HepG2 (cell line): ENCODE data around the gene ARAP1. TPM values are rescaled to one million over a fixed set of nuclear protein-coding genes. Genes with fewer than 3 reads are reported as not detected.

Experiments used
- ATAC-seq: fragments of 200-7000 bp; cut with Tn5 transposase; 3 replicates; pipeline ENCODE4 v1.9.1; 2020; ENCODE audit warnings: mild to moderate bottlenecking, moderate library complexity
- BruUV-seq: library from RNA; stranded (reverse); fragments of 400-500 nt; replicated peaks from 2 replicates; lab custom pipeline; 2021; lab: Mats Ljungman, UMichigan
- CTCF ChIA-PET: fragments of 300-600 bp; formaldehyde crosslinking; extraction: SDS; loops from one replicate; lab custom pipeline; 2021; ENCODE audit warnings: low total read pairs, inconsistent platforms, low intra/inter-chr PET ratio; lab: Yijun Ruan, JAX
- POLR2A ChIA-PET: fragments of 350-600 bp; sonication (Branson Sonifier 250); formaldehyde crosslinking; loops from one replicate; lab custom pipeline; 2020; ENCODE audit warnings: antibody characterized with exemption, inconsistent platforms; lab: Yijun Ruan, JAX
- DNase-seq: peaks from one replicate; pipeline ENCODE4 v3.0.0-alpha.2; 2015; ENCODE audit warnings: low spot score
- FAIRE-seq: peaks from 3 replicates; lab custom pipeline; 2011; peaks lifted over from hg19 to GRCh38; lab: Jason Lieb, UNC
- H2AFZ ChIP-seq: one replicate; pipeline ENCODE4 v1.6.1; 2011; ENCODE audit warnings: low read length, inconsistent platforms
- H3K27ac ChIP-seq: fragments of 300-600 bp; 3 replicates; pipeline ENCODE4 v1.8.0; 2011; ENCODE audit warnings: mixed run types, mild to moderate bottlenecking, mixed read lengths, low read length, inconsistent platforms; ENCODE audit not compliant: insufficient read depth; ENCODE audit errors: extremely low read length
- H3K27me3 ChIP-seq, 2 experiments: fragments of 200-600 bp in 1 of 2; 2 replicates in 1 of 2; 3 replicates in 1 of 2; pipeline versions ENCODE4 v1.6.0 to v1.8.0; 2011; ENCODE audit warnings: low read length in 2 of 2, mild to moderate bottlenecking in 2 of 2, moderate library complexity in 2 of 2, inconsistent platforms in 1 of 2; ENCODE audit not compliant: insufficient read depth in 2 of 2, control insufficient read depth in 1 of 2
- H3K36me3 ChIP-seq, 2 experiments: fragments of 200-600 bp in 1 of 2; replicated peaks in 1 of 2; 2 replicates in 1 of 2; 3 replicates in 1 of 2; pipeline versions ENCODE4 v1.5.1 to v1.8.0; 2011; ENCODE audit warnings: low read length in 2 of 2, inconsistent platforms in 1 of 2; ENCODE audit not compliant: insufficient read depth in 2 of 2, control insufficient read depth in 1 of 2
- H3K4me1 ChIP-seq: 2 replicates; pipeline ENCODE4 v1.5.1; 2012; ENCODE audit warnings: low read length, inconsistent platforms; ENCODE audit not compliant: insufficient read depth
- H3K4me2 ChIP-seq: 2 replicates; pipeline ENCODE4 v1.6.0; 2011; ENCODE audit warnings: low read depth, low read length, inconsistent platforms
- H3K4me3 ChIP-seq, 3 experiments: fragments of 200-600 bp in 1 of 3; sonication (generic), shearing (Covaris generic) in 1 of 3; replicated peaks in 1 of 3; 2 replicates each; pipeline ENCODE4 v1.5.1; 2011 to 2016; ENCODE audit warnings: low read length in 3 of 3, inconsistent platforms in 2 of 3, low read depth in 2 of 3, mild to moderate bottlenecking in 2 of 3, control low read depth in 1 of 3, mixed read lengths in 1 of 3; ENCODE audit not compliant: insufficient read depth in 1 of 3
- H3K79me2 ChIP-seq: one replicate; pipeline ENCODE4 v1.6.1; 2011; ENCODE audit warnings: low read length, inconsistent platforms; ENCODE audit not compliant: insufficient read depth
- H3K9ac ChIP-seq: 2 replicates; pipeline ENCODE4 v1.6.0; 2011; ENCODE audit warnings: mild to moderate bottlenecking, low read depth, low read length, inconsistent platforms; ENCODE audit not compliant: insufficient read depth
- H3K9me3 ChIP-seq: 2 replicates; pipeline ENCODE4 v1.5.1; 2012; ENCODE audit warnings: mild to moderate bottlenecking, low read length
- H4K20me1 ChIP-seq: 2 replicates; pipeline ENCODE4 v1.6.0; 2011; ENCODE audit warnings: inconsistent platforms, mild to moderate bottlenecking, low read length, moderate library complexity; ENCODE audit not compliant: insufficient read depth
- ATF7 ChIP-seq, 2 experiments: fragments of 450-650 bp in 1 of 2; sonication (generic) in 1 of 2; formaldehyde crosslinking in 1 of 2; IDR thresholded peaks; 2 replicates each; pipeline versions ENCODE4 v1.4.0 to v1.6.1; 2016 to 2020; ENCODE audit warnings: antibody characterized with exemption in 1 of 2, mild to moderate bottlenecking in 1 of 2, missing genetic modification reagents in 1 of 2
- FOXC1 ChIP-seq: sonication (generic); formaldehyde crosslinking; IDR thresholded peaks from 2 replicates; pipeline ENCODE4 v1.8.0; 2022; ENCODE audit warnings: mild to moderate bottlenecking, missing genetic modification reagents, borderline replicate concordance
- SRF ChIP-seq: IDR thresholded peaks from 2 replicates; pipeline ENCODE4 v1.6.1; 2011; ENCODE audit warnings: mild to moderate bottlenecking, low read depth, low read length, moderate library complexity
- ZNF263 ChIP-seq: sonication (generic); formaldehyde crosslinking; IDR thresholded peaks from 2 replicates; pipeline ENCODE4 v1.4.0; 2020; ENCODE audit warnings: missing genetic modification reagents
- ZNF33A ChIP-seq: sonication (generic); formaldehyde crosslinking; IDR thresholded peaks from 2 replicates; pipeline ENCODE4 v1.5.1; 2020; ENCODE audit warnings: missing genetic modification reagents, mild to moderate bottlenecking, moderate library complexity, borderline replicate concordance
- ZNF629 ChIP-seq: sonication (generic); formaldehyde crosslinking; conservative IDR thresholded peaks from 2 replicates; pipeline ENCODE4 v1.5.0; 2020; ENCODE audit warnings: missing genetic modification reagents
- WGBS: methylation state at CpG from one replicate; pipeline ENCODE4 v1.1.6; 2017; ENCODE audit warnings: low lambda C conversion rate; 5-methylcytosine and 5-hydroxymethylcytosine counted together
- in situ Hi-C: cut with HindIII; loops from 2 replicates; pipeline ENCODE4 v1.10.0; 2017; ENCODE audit warnings: low pct_unique_long_range_greater_than_20kb; ENCODE audit not compliant: extremely low pct_ligation_motif_present
- intact Hi-C: fragments of 100-400 bp; cut with micrococcal nuclease; formaldehyde crosslinking; loops from one replicate; pipeline ENCODE4 v1.10.0; 2022; ENCODE audit not compliant: unreplicated experiment
- polyA plus RNA-seq, 8 experiments: library from polyadenylated mRNA; depleted of rRNA in 3 of 8; stranded (reverse) in 7 of 8; unstranded in 1 of 8; fragments of >200 nt; fragmentation: Illumina TruSeq in 4 of 8; extraction: Trizol in 4 of 8; gene quantifications; 2 replicates each; pipeline versions ENCODE4 v1.2.1 to v1.2.3, GENCODE V29; 2011 to 2016; ENCODE audit warnings: low read depth in 4 of 8, missing spikeins in 1 of 8, mixed read lengths in 1 of 8; ENCODE audit not compliant: insufficient read depth in 1 of 8
- total RNA-seq, 5 experiments: library from RNA; depleted of rRNA; stranded (reverse); fragments of >200 nt; fragmentation: Illumina TruSeq; extraction: Trizol; gene quantifications; 2 replicates each; pipeline ENCODE4 v1.2.3, GENCODE V29; 2016; ENCODE audit warnings: low read depth in 1 of 5

ARAP1 gene
- total and polyA plus RNA-seq, 2 of the 13 experiments (the other 11 are each of a cell fraction or from before 2014, with no cell fraction given): 43.2 to 55.5 TPM

DNA sequence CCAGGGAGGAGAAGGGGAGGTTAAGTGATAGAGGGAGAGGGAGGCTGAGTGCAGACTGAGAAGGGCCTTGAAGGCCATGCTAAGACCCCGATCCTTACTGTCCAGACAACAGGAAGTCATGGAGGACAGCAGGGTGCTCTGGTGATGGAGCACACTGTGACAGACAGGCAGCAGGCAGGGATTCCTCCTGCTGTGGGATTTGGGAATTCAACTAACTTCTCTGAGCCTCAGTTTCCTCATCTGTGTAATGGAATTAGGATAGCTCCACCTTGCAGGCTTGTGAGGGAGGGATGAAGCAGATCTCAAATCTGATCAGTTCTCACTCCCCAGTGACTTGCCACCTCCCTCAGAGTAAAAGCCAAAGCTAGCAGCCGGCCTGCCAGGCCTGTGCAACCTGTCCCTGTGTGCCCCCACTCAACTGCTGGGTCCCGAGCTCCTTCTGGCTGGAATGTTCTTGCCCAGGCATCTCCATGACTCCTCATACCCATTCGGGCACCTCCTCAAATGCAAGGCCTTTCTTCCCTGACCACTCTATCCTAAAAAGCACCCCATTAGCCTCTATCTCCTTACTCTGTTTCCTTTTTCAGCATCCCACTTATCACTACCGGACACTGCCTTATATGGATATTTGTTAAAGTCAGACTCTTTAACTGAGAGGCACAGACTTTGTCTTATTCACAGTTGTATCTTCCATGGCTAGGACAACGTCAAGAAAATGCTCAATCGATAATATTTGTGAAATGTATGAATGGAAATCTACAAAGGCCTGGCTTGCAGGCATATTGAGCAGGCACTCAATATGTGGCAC is 9.5 kb downstream of the ARAP1 start:
- ChIA-PET CTCF (no interaction called here), POLR2A (no interaction called here)
- H3K36me3 ChIP-seq: peaks cover 6 to 34% of the 10 kb centered on the region in 2 experiments; a peak in 4 of 5 replicates
- 90% methylated on average over 5 of the region's 7 CpGs for WGBS
- peak overlapping the region; percentile 56 for H3K4me2 ChIP-seq
- H3K9ac ChIP-seq: no peak overlapping the region
- peaks cover 6% of the 10 kb centered on the region; the same call in 1 of the 2 replicates for H4K20me1 ChIP-seq
- BruUV-seq: no TSS peak
- TF ChIP-seq FOXC1 (CRISPR knock-in tag): 0 out of 2 replicates have a peak, but pooled peaks have one; percentile 29
- TF ChIP-seq SRF: peak; percentile 26; the same call in 1 of the 2 replicates
- TF ChIP-seq ZNF33A (CRISPR knock-in tag): no peak
- TF ChIP-seq ZNF629 (CRISPR knock-in tag): peak; percentile 66
- TF ChIP-seq ZNF263: peak; percentile 25; the same call in 1 of the 2 replicates
- no peak for TF ChIP-seq ATF7 (IDR thresholded peaks at IDR 0.05)
- no peak for TF ChIP-seq ATF7 (CRISPR knock-in tag; IDR thresholded peaks at IDR 0.05)
- no peaks in the 10 kb centered on the region for H3K27me3 ChIP-seq
- intact Hi-C loops: no loop called here
- in situ Hi-C loops: no loop called here
- no peak overlapping the region for H2AFZ ChIP-seq
- peak overlapping the region; percentile 59 for H3K27ac ChIP-seq
- peaks cover 90% of the 10 kb centered on the region for H3K79me2 ChIP-seq
- no peaks in the 10 kb centered on the region for H3K9me3 ChIP-seq
- no peak for FAIRE-seq
- H3K4me3 ChIP-seq: no peak overlapping the region
- peaks cover 71% of the 10 kb centered on the region for H3K4me1 ChIP-seq
- no peak for DNase-seq
- ATAC-seq: no peak
